ENCODE measurements around the gene C2orf68.

GRCh38 chr2:85583667-85584353, 28.1 kb downstream of the C2orf68 start:
- no peak for TF ChIP-seq REST (IDR thresholded peaks at IDR 0.05; ENCODE audit: insufficient read depth in 1 of 2, low read depth in 2 of 2, low read length in 2 of 2)
- TF ChIP-seq POLR2AphosphoS5 (IDR thresholded peaks at IDR 0.05; ENCODE audit: low read depth, low read length) = no peak
- no peak for TF ChIP-seq SIN3A (IDR thresholded peaks at IDR 0.05; ENCODE audit: borderline replicate concordance, insufficient read depth, low read length)
- no peak for TF ChIP-seq TAF1 (IDR thresholded peaks at IDR 0.05; ENCODE audit: borderline replicate concordance, insufficient read depth, low read length)

All from PFSK-1 (cell line).